Fibroblast of mammary gland (primary cell): ENCODE measurements around the gene PLBD1.

ENCODE experiments used
- DNase-seq: peaks from one replicate; pipeline ENCODE4 v3.0.0-alpha.2; 2010; ENCODE audit warnings: low read depth
- H3K4me3 ChIP-seq: 2 replicates; pipeline ENCODE4 v1.5.1; 2011; ENCODE audit warnings: low read depth, mild to moderate bottlenecking, low read length, moderate library complexity; ENCODE audit not compliant: control insufficient read depth
- CTCF ChIP-seq: conservative IDR thresholded peaks from 2 replicates; pipeline ENCODE4 v1.5.1; 2011; ENCODE audit warnings: low read depth, low read length, inconsistent platforms; ENCODE audit not compliant: control insufficient read depth, insufficient read depth

PLBD1 gene

GRCh38 chr12:14571779-14572178 is 4.1 kb upstream of the PLBD1 start:
- DNase-seq: no peak
- TF ChIP-seq CTCF: no peak
- no peak overlapping the region for H3K4me3 ChIP-seq

GRCh38 chr12:14570231-14570630 is 2.5 kb upstream of the PLBD1 start:
- TF ChIP-seq CTCF: no peak
- no peak for DNase-seq
- H3K4me3 ChIP-seq: no peak overlapping the region

- DNase-seq: no peak
- no peak for TF ChIP-seq CTCF
- H3K4me3 ChIP-seq: no peak overlapping the region
Observed at GRCh38 chr12:14564336-14564959, 3.2 kb downstream of the PLBD1 start.

GRCh38 chr12:14563046-14563445 is 4.6 kb downstream of the PLBD1 start:
- DNase-seq: no peak
- H3K4me3 ChIP-seq: no peak overlapping the region
- TF ChIP-seq CTCF: no peak

- no peak for DNase-seq
- no peak overlapping the region for H3K4me3 ChIP-seq
- TF ChIP-seq CTCF: no peak
Observed at GRCh38 chr12:14562279-14562678, 5.4 kb downstream of the PLBD1 start.

- H3K4me3 ChIP-seq: no peak overlapping the region
- TF ChIP-seq CTCF: no peak
- DNase-seq: no peak
Observed at GRCh38 chr12:14561677-14562238, 5.9 kb downstream of the PLBD1 start.
